Activated CD4-positive, alpha-beta memory T cell treated with anti-CD3 and anti-CD28 coated beads, Interleukin-2, amount 10 ng/mL, durations not matched to agents 7 days and 5 days (primary cell): ENCODE measurements around the gene ITGB2. TPM values are rescaled to one million over a fixed set of nuclear protein-coding genes. Genes with fewer than 3 reads are reported as not detected.
"Not testable (repeated sequence)": the region's sequence is repeated elsewhere in the genome, so short reads cannot be mapped to it uniquely, and the experiment has no call there.

Experiments
- CTCF ChIA-PET: fragments of 350-600 bp; sonication (Branson Sonifier 250); formaldehyde crosslinking; loops from one replicate; lab custom pipeline; 2021; ENCODE audit warnings: antibody characterized with exemption, inconsistent platforms; lab: Charles Lee
- POLR2A ChIA-PET: fragments of 350-600 bp; sonication (Branson Sonifier 250); formaldehyde crosslinking; loops from one replicate; lab custom pipeline; 2021; ENCODE audit warnings: antibody characterized with exemption; lab: Charles Lee
- DNase-seq: peaks from one replicate; pipeline ENCODE4 v3.0.0-alpha.2; 2020
- H3K27ac Mint-ChIP-seq: one replicate; pipeline ENCODE4 v1.8.0; 2021; ENCODE audit warnings: mild to moderate bottlenecking, mixed read lengths
- H3K27me3 Mint-ChIP-seq: one replicate; pipeline ENCODE4 v1.8.0; 2021; ENCODE audit warnings: mixed read lengths
- H3K36me3 Mint-ChIP-seq: one replicate; pipeline ENCODE4 v1.8.0; 2021; ENCODE audit warnings: low read depth, mixed read lengths
- H3K4me1 Mint-ChIP-seq: one replicate; pipeline ENCODE4 v1.8.0; 2021; ENCODE audit warnings: mixed read lengths
- H3K4me3 Mint-ChIP-seq: one replicate; pipeline ENCODE4 v1.8.0; 2021; ENCODE audit warnings: mild to moderate bottlenecking, mixed read lengths
- H3K9me3 Mint-ChIP-seq: one replicate; pipeline ENCODE4 v1.8.0; 2021; ENCODE audit warnings: mixed read lengths
- total RNA-seq, 2 experiments: library from RNA; stranded (reverse); gene quantifications; one replicate each; pipeline ENCODE4 v1.2.3, GENCODE V29; 2021

Gene ITGB2
- total RNA-seq, 2 experiments from 2014 or later = 631 to 642 TPM

GRCh38 chr21:44887807-44888580, 32.7 kb downstream of the ITGB2 start:
- peaks cover 51% of the 10 kb centered on the region for H3K36me3 Mint-ChIP-seq
- POLR2A ChIA-PET = interaction anchor here (2.9 kb wide), 1 partner anchor 12 kb away, joined by 10 read pairs; no protein-coding TSS in a partner anchor
- H3K4me3 Mint-ChIP-seq = no peak overlapping the region
- H3K27ac Mint-ChIP-seq = no peak overlapping the region
- peaks cover 6% of the 10 kb centered on the region for H3K4me1 Mint-ChIP-seq
- no peaks in the 10 kb centered on the region for H3K27me3 Mint-ChIP-seq
- no peaks in the 10 kb centered on the region for H3K9me3 Mint-ChIP-seq
- no peak for DNase-seq
- CTCF ChIA-PET = interaction anchor here (0.6 kb wide), 1 partner anchor 264 kb away, joined by 4 read pairs; no protein-coding TSS in a partner anchor

GRCh38 chr21:44887126-44887806, 33.4 kb downstream of the ITGB2 start:
- Mint-ChIP-seq H3K4me3 (no peak overlapping the region), H3K27me3 (no peaks in the 10 kb centered on the region), H3K27ac (no peak overlapping the region)

GRCh38 chr21:44886113-44887075, 34.3 kb downstream of the ITGB2 start:
- Mint-ChIP-seq H3K27ac (no peak overlapping the region), H3K4me3 (no peak overlapping the region), H3K4me1 (peaks cover 15% of the 10 kb centered on the region), H3K9me3 (no peaks in the 10 kb centered on the region), H3K36me3 (peaks cover 46% of the 10 kb centered on the region), H3K27me3 (no peaks in the 10 kb centered on the region)
- ChIA-PET CTCF (interaction anchor here (1.2 kb wide), 1 partner anchor 8 kb away, joined by 3 read pairs; no protein-coding TSS in a partner anchor), POLR2A (interaction anchor here (0.6 to 2.9 kb wide), 4 partner anchors 11 to 1435 kb away, joined by 3 to 10 read pairs (median 7); partner anchors contain the start of gene PTTG1IP)
- DNase-seq = no peak

More at GRCh38 chr21:44887126-44887806, 33.4 kb downstream of the ITGB2 start:
- POLR2A ChIA-PET = interaction anchor here (0.9 to 2.9 kb wide), 2 partner anchors 11 to 14 kb away, joined by 4 to 10 read pairs; partner anchors contain the start of gene PTTG1IP
- H3K36me3 Mint-ChIP-seq = peaks cover 45% of the 10 kb centered on the region
- DNase-seq = no peak
- CTCF ChIA-PET = interaction anchor here (1.2 kb wide), 1 partner anchor 7 kb away, joined by 3 read pairs; no protein-coding TSS in a partner anchor
- H3K9me3 Mint-ChIP-seq = no peaks in the 10 kb centered on the region
- H3K4me1 Mint-ChIP-seq = peaks cover 6% of the 10 kb centered on the region

- H3K9me3 Mint-ChIP-seq = no peaks in the 10 kb centered on the region
- POLR2A ChIA-PET = interaction anchor here (1.1 to 2.9 kb wide), 2 partner anchors 10 to 12 kb away, joined by 10 read pairs; no protein-coding TSS in a partner anchor
- DNase-seq = no peak
- peaks cover 23% of the 10 kb centered on the region for H3K4me1 Mint-ChIP-seq
- peaks cover 47% of the 10 kb centered on the region for H3K36me3 Mint-ChIP-seq
- H3K4me3 Mint-ChIP-seq = no peak overlapping the region
- no peak overlapping the region for H3K27ac Mint-ChIP-seq
- H3K27me3 Mint-ChIP-seq = no peaks in the 10 kb centered on the region
- CTCF ChIA-PET = no interaction called here
Measured at GRCh38 chr21:44885615-44886014, 35.1 kb downstream of the ITGB2 start.

- Mint-ChIP-seq H3K27ac (no peak overlapping the region), H3K4me1 (peaks cover 27% of the 10 kb centered on the region), H3K36me3 (peaks cover 35% of the 10 kb centered on the region), H3K27me3 (no peaks in the 10 kb centered on the region), H3K4me3 (no peak overlapping the region), H3K9me3 (no peaks in the 10 kb centered on the region)
- CTCF ChIA-PET = interaction anchor here (0.6 to 3.1 kb wide), 7 partner anchors 8 to 244 kb away, joined by 3 to 11 read pairs (median 3); partner anchors contain the start of genes PTTG1IP and UBE2G2
- POLR2A ChIA-PET = interaction anchor here (1.0 to 2.3 kb wide), 8 partner anchors 9 to 85 kb away, joined by 3 to 15 read pairs (median 6); partner anchors contain the start of gene PTTG1IP
- DNase-seq = no peak
Measured at GRCh38 chr21:44884097-44884496, 36.6 kb downstream of the ITGB2 start.

GRCh38 chr21:44883250-44883649, 37.4 kb downstream of the ITGB2 start:
- CTCF ChIA-PET = interaction anchor here (0.6 to 3.1 kb wide), 6 partner anchors 8 to 245 kb away, joined by 3 to 11 read pairs (median 3); partner anchors contain the start of gene PTTG1IP
- H3K4me1 Mint-ChIP-seq = peaks cover 27% of the 10 kb centered on the region
- no peak overlapping the region for H3K4me3 Mint-ChIP-seq
- H3K9me3 Mint-ChIP-seq = no peaks in the 10 kb centered on the region
- DNase-seq = no peak
- peaks cover 35% of the 10 kb centered on the region for H3K36me3 Mint-ChIP-seq
- H3K27ac Mint-ChIP-seq = no peak overlapping the region
- POLR2A ChIA-PET = interaction anchor here (1.1 to 2.3 kb wide), 6 partner anchors 10 to 48 kb away, joined by 3 to 15 read pairs (median 6); partner anchors contain the start of gene PTTG1IP
- no peaks in the 10 kb centered on the region for H3K27me3 Mint-ChIP-seq

- H3K27me3 Mint-ChIP-seq = no peaks in the 10 kb centered on the region
- no peak overlapping the region for H3K4me3 Mint-ChIP-seq
- ChIA-PET POLR2A (interaction anchor here (0.7 to 1.5 kb wide), 4 partner anchors 9 to 239 kb away, joined by 3 to 5 read pairs (median 4); no protein-coding TSS in a partner anchor), CTCF (interaction anchor here (1.0 to 3.1 kb wide), 4 partner anchors 33 to 81 kb away, joined by 4 to 11 read pairs (median 4); partner anchors contain the start of gene UBE2G2)
- H3K27ac Mint-ChIP-seq = peak overlapping the region; percentile 69
- DNase-seq = no peak
- H3K4me1 Mint-ChIP-seq = peaks cover 31% of the 10 kb centered on the region
- peaks cover 19% of the 10 kb centered on the region for H3K36me3 Mint-ChIP-seq
- no peaks in the 10 kb centered on the region for H3K9me3 Mint-ChIP-seq
Measured at GRCh38 chr21:44881198-44881872, 39.4 kb downstream of the ITGB2 start.

GRCh38 chr21:44880405-44881197, 40.1 kb downstream of the ITGB2 start:
- Mint-ChIP-seq H3K27ac (peak overlapping the region; percentile 69), H3K4me1 (peaks cover 34% of the 10 kb centered on the region), H3K27me3 (no peaks in the 10 kb centered on the region), H3K9me3 (no peaks in the 10 kb centered on the region), H3K36me3 (peaks cover 11% of the 10 kb centered on the region), H3K4me3 (no peak overlapping the region)
- DNase-seq = no peak
- CTCF ChIA-PET = interaction anchor here (1.0 to 1.6 kb wide), 2 partner anchors 52 to 80 kb away, joined by 4 read pairs; no protein-coding TSS in a partner anchor
- POLR2A ChIA-PET = interaction anchor here (1.5 kb wide), 1 partner anchor 47 kb away, joined by 5 read pairs; no protein-coding TSS in a partner anchor

- DNase-seq, H3K27ac Mint-ChIP-seq, H3K36me3 Mint-ChIP-seq, H3K4me3 Mint-ChIP-seq, H3K9me3 Mint-ChIP-seq, POLR2A ChIA-PET, H3K27me3 Mint-ChIP-seq: not testable (repeated sequence)
- CTCF ChIA-PET = interaction anchor here (1.4 kb wide), 1 partner anchor 13 kb away, joined by 3 read pairs; no protein-coding TSS in a partner anchor
- peaks cover 44% of the 10 kb centered on the region for H3K4me1 Mint-ChIP-seq
Measured at GRCh38 chr21:44879238-44879637, 41.5 kb downstream of the ITGB2 start.

- Mint-ChIP-seq H3K9me3 (no peaks in the 10 kb centered on the region), H3K27ac (no peak overlapping the region)
- POLR2A ChIA-PET = interaction anchor here (1.1 kb wide), 1 partner anchor 53 kb away, joined by 4 read pairs; no protein-coding TSS in a partner anchor
Measured at GRCh38 chr21:44878053-44878982, 42.4 kb downstream of the ITGB2 start.

More at GRCh38 chr21:44878053-44878982, 42.4 kb downstream of the ITGB2 start:
- peaks cover 4% of the 10 kb centered on the region for H3K36me3 Mint-ChIP-seq
- no peak overlapping the region for H3K4me3 Mint-ChIP-seq
- DNase-seq = no peak
- H3K4me1 Mint-ChIP-seq = peaks cover 46% of the 10 kb centered on the region
- no peaks in the 10 kb centered on the region for H3K27me3 Mint-ChIP-seq
- CTCF ChIA-PET = interaction anchor here (1.4 to 7.3 kb wide), 3 partner anchors 14 to 77 kb away, joined by 3 to 84 read pairs (median 6); partner anchors contain the start of gene UBE2G2
